Osteoblast (primary cell): ENCODE data around the gene CECR2. TPM values are rescaled to one million over a fixed set of nuclear protein-coding genes. Genes with fewer than 3 reads are reported as not detected.

Experiments
- DNase-seq: peaks from one replicate; pipeline ENCODE4 v3.0.0; 2011; ENCODE audit warnings: low spot score, mixed read lengths; ENCODE audit not compliant: insufficient read length; ENCODE audit errors: missing footprints
- H2AFZ ChIP-seq: 2 replicates; pipeline ENCODE4 v1.6.0; 2011; ENCODE audit warnings: mild to moderate bottlenecking, low read length
- H3K27ac ChIP-seq: 2 replicates; pipeline ENCODE4 v1.5.1; 2011; ENCODE audit warnings: mild to moderate bottlenecking, low read depth, low read length, moderate library complexity
- H3K27me3 ChIP-seq: 2 replicates; pipeline ENCODE4 v1.6.0; 2012; ENCODE audit warnings: mild to moderate bottlenecking, control low read depth, inconsistent platforms, low read length, moderate library complexity; ENCODE audit not compliant: insufficient read depth
- H3K36me3 ChIP-seq: 2 replicates; pipeline ENCODE4 v1.5.1; 2011; ENCODE audit warnings: mild to moderate bottlenecking, low read length, control low read depth, moderate library complexity; ENCODE audit not compliant: insufficient read depth
- H3K4me1 ChIP-seq: 2 replicates; pipeline ENCODE4 v1.5.1; 2011; ENCODE audit warnings: mild to moderate bottlenecking, low read length, control low read depth, moderate library complexity; ENCODE audit not compliant: insufficient read depth
- H3K4me2 ChIP-seq: 2 replicates; pipeline ENCODE4 v1.6.0; 2011; ENCODE audit warnings: mild to moderate bottlenecking, low read length; ENCODE audit not compliant: insufficient read depth
- H3K4me3 ChIP-seq: fragments of 200-600 bp; sonication (generic); 3 replicates; pipeline ENCODE4 v1.5.1; 2012; ENCODE audit warnings: mild to moderate bottlenecking, low read length, inconsistent platforms; ENCODE audit not compliant: insufficient read depth
- H3K79me2 ChIP-seq: 2 replicates; pipeline ENCODE4 v1.6.0; 2012; ENCODE audit warnings: mild to moderate bottlenecking, low read length, control low read depth, inconsistent platforms; ENCODE audit not compliant: insufficient read depth
- H3K9me3 ChIP-seq: 2 replicates; pipeline ENCODE4 v1.5.1; 2011; ENCODE audit warnings: low read depth, low read length, control low read depth
- H4K20me1 ChIP-seq: 2 replicates; pipeline ENCODE4 v1.6.0; 2012; ENCODE audit warnings: mild to moderate bottlenecking, low read length, control low read depth; ENCODE audit not compliant: insufficient read depth
- CTCF ChIP-seq: IDR thresholded peaks from 2 replicates; pipeline ENCODE4 v1.5.1; 2011; ENCODE audit warnings: mild to moderate bottlenecking, low read depth, low read length, moderate library complexity; ENCODE audit errors: extremely low read depth
- total RNA-seq: library from RNA; depleted of rRNA; stranded (reverse); fragments of >200 nt; gene quantifications from 2 replicates; pipeline ENCODE4 v1.2.3, GENCODE V29; 2012

The CECR2 gene
- total RNA-seq, 1 donor, result not detected

- Histone ChIP-seq H2AFZ (no peak overlapping the region), H3K79me2 (no peaks in the 10 kb centered on the region), H3K27ac (no peak overlapping the region), H3K4me1 (no peaks in the 10 kb centered on the region), H3K4me2 (no peak overlapping the region), H3K9me3 (no peaks in the 10 kb centered on the region), H3K36me3 (no peaks in the 10 kb centered on the region), H3K27me3 (peaks cover 4% of the 10 kb centered on the region), H3K4me3 (no peak overlapping the region), H4K20me1 (no peaks in the 10 kb centered on the region)
- no peak for TF ChIP-seq CTCF
- no peak for DNase-seq
Observed at GRCh38 chr22:17489101-17489500, 119.8 kb downstream of the CECR2 start.

GRCh38 chr22:17491090-17491640 lies 121.9 kb downstream of the CECR2 start:
- no peaks in the 10 kb centered on the region for H3K36me3 ChIP-seq
- no peak for TF ChIP-seq CTCF

GRCh38 chr22:17492247-17492646 lies 123.0 kb downstream of the CECR2 start:
- no peak for DNase-seq
- TF ChIP-seq CTCF, result no peak

More at GRCh38 chr22:17491090-17491640, 121.9 kb downstream of the CECR2 start:
- Histone ChIP-seq H3K79me2 (no peaks in the 10 kb centered on the region), H3K4me2 (no peak overlapping the region), H3K4me3 (no peak overlapping the region), H2AFZ (no peak overlapping the region), H3K27ac (no peak overlapping the region), H3K4me1 (no peaks in the 10 kb centered on the region), H3K27me3 (peaks cover 4% of the 10 kb centered on the region), H4K20me1 (no peaks in the 10 kb centered on the region), H3K9me3 (no peaks in the 10 kb centered on the region)
- DNase-seq, result no peak

GRCh38 chr22:17493419-17493981 lies 124.2 kb downstream of the CECR2 start:
- Histone ChIP-seq H3K27ac (no peak overlapping the region), H3K27me3 (peaks cover 4% of the 10 kb centered on the region), H3K9me3 (no peaks in the 10 kb centered on the region), H3K36me3 (no peaks in the 10 kb centered on the region), H3K4me3 (no peak overlapping the region), H3K4me1 (no peaks in the 10 kb centered on the region), H3K4me2 (no peak overlapping the region), H3K79me2 (no peaks in the 10 kb centered on the region), H4K20me1 (no peaks in the 10 kb centered on the region), H2AFZ (no peak overlapping the region)
- DNase-seq, result no peak
- TF ChIP-seq CTCF, result no peak

More at GRCh38 chr22:17492247-17492646, 123.0 kb downstream of the CECR2 start:
- H2AFZ ChIP-seq, result no peak overlapping the region
- no peaks in the 10 kb centered on the region for H3K36me3 ChIP-seq
- H3K4me1 ChIP-seq, result no peaks in the 10 kb centered on the region
- no peak overlapping the region for H3K4me3 ChIP-seq
- H3K79me2 ChIP-seq, result no peaks in the 10 kb centered on the region
- peaks cover 4% of the 10 kb centered on the region for H3K27me3 ChIP-seq
- no peaks in the 10 kb centered on the region for H3K9me3 ChIP-seq
- H4K20me1 ChIP-seq, result no peaks in the 10 kb centered on the region
- no peak overlapping the region for H3K4me2 ChIP-seq
- H3K27ac ChIP-seq, result no peak overlapping the region
